Measurements from ENCODE around the gene STIL.
"Not testable (repeated sequence)": the region's sequence is repeated elsewhere in the genome, so short reads cannot be mapped to it uniquely, and the experiment has no call there.

Gene STIL

DNA sequence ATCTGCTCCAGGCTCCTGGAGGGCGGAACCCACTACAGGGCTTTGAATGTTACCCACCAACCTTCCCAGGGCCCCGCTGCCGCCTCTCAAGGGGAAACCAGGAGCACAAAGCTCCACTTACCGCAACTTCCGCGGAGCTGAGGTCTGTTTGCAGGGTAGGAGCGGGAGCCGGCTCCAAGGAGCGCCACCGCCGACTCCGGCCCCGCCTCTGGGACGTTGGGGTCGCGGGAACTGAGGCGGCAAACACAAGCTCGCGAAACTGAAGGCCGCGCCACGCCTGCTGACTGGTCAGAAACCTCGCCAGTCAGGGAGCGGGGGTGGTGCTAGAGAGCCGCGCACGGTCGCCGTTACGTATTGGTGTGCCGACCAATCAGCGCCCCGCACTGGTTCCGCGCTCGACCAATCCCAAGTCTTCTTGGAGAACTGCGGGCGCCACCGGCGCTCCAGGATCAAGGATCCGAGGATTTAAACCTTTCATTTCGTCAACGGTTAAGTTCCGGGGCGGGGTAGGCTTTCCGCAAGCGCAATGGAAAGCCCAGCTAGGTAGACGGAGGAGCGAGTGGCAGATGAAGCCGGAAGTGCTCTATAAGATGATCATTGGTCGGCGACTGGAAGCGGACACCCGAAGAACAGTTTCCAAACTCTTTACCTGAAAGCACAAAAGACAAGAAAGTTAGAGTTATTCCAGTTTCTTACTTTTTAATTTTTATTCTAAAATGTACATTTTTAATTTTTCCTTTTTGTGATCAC, at the start of gene STIL:
Gene STIL (minus strand): TSS at position 233 of the 750 bp plus-strand sequence. CDS start 3,828 bp downstream, outside the sequence.
- peak; percentile 98 for ATAC-seq

DNA sequence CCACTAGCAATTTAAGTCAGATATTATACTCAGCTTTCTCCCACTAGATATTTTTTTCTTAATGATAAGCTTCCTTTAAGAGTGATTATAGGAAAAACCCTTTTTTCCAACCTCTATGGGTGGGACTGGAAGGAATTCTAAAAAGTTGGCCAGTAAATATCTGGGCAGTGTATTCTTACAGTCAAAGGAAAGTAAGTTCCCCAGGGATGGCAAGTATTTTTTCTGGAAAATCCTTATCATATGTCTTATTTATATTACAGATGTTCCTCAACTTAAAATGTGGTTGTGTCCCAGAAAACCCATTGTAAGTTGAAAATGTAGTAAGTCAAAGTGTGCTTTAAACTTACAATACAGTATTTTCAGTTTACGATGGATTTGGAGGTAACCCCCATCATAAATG, 48.9 kb upstream of the STIL start:
- no peak for ATAC-seq

DNA sequence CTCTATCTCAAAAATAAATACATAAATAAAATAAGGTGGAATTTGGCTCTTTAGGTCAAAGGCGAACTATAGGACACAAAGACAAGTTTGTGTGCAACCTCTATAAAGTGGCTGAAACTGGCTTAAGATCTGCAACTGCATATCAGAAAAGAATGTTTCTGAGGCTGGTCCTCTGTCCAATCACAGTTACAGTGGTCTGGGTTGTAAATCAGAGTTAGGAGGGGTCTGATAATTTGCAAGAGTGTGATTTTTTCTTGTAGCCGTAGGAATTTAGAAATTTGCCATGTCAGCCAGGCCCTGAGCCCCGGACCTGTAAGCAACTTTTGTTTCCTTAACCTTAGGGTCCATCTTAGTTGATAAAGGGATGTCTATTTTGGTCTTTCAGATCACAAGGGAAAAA, 47.4 kb upstream of the STIL start:
- ATAC-seq = no peak

DNA sequence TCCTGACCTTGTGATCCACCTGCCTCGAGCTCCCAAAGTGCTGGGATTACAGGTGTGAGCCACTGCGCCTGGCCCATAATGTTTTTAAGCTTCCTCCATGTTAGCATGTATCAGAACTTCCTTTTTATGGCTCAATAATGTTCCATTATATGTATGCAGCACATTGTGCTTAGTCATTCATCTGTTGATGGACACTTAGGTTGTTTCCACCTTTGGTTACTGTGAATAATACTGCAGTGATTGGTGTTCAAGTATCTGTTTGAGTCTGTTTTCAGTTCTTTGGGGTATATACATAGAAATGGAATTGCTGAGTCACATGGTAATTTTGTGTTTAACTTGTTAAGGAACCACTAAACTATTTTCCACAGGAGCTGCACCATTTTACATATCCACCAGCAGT, 37.4 kb upstream of the STIL start:
- peak; percentile 100 for ATAC-seq

DNA sequence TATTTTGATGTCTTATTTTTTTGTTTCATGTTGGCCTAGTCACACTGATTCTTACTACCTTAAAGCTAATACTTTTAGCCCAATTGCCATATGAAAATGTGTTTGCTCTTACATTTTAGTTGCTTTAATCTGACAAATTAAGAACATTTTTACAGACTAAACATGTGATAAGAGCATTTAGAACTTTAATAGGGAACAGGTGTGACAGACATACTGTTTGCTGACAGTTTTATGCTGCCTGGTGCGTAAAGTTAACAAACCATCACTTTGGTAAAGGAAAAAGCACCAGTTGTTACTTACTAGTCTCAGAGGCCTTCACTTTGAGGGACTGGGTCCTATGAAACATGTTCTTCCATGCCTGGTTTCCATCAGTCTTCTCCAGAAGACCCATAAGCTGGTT, 34.3 kb upstream of the STIL start:
- ATAC-seq = no peak

DNA sequence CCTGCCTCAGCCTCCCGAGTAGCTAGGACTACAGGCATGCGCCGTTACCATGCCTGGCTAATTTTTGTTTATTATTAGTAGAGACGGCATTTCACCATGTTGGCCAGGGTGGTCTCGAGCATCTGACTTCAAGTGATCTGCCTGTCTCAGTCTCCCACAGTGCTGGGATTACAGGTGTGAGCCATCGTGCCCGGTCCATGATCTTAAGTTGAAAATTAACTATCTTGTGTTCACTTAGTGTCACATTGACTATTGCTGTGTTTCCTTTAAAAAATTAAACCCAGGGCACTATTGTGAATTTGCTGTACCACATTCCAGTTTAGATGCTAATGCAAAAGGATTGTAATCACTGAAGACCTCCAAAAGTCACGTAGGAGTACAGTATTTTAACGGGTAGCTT, 33.8 kb upstream of the STIL start:
- ATAC-seq = no peak

DNA sequence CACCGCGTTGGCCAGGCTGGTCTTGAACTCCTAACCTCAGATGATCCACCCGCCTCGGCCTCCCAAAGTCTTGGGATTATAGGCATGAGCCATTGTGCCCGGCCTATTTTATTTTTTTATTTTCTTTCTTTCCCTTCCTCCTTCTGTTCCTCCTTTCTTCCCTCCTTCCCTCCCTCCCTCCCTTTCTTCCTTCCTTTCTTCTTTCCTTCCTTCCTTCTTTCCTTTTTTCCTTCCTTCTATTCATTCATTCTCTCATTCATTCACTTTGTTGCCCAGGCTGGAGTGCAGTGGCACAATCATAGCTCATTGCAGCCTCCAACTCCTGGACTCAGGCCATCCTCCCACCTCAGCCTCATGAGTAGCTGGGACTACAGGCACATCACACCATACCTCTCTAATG, 33.0 kb upstream of the STIL start:
- not testable (repeated sequence) for ATAC-seq

DNA sequence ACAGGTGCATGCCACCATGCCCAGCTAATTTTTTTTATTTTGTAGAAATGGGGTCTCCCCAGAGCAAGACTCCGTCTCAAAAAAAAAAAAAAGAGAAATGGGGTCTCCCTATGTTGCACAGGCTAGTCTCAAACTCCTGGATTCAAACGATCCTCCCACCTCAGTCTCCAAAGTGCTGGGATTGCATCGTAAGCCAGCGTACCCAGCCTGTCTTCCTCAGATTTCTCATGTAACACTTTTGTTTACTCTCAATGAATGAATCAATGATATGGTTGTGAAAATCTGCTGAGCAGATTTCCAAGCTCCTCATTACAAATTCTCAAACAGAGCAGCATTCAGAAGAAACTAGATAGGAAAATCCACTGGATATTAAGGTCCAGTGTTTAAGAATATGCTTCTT, 26.3 kb upstream of the STIL start:
- no peak for ATAC-seq

DNA sequence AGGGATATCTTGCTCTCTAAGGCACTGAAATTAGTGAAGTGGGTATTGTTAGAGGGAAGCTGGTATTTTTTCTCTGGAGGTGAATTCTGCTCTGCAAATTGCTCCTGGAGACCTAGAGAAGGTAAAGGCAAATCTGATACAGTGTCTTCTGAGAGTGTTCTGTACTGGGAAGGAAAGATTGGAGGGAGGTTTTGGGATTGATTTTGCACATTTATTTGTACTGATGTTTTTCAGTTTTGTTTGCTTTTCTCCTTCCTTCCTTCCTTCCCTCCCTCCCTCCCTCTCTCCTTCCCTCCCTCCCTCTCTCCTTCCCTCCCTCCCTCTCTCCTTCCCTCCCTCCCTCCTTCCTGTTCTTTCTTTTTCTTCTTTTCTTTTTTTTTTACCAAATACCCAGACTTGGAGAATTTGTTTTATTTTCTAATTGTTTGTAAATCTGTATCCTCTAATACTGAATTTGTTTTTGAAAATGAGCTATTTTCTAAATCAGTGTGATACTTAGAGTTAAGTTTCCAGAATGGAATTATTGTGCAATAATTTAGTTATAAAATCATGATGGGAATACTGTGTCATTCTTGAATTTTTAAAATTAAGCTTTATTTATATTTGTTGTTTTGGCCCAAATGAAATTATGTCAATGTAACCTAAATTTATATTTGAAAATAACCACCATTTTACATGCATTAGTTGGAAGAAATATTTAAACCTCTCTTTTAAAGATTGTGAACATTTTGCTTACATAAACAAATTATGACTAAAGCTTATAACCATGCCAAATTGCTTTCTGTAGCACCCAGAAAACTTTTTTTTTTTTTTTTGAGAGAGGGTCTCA, 24.5 kb upstream of the STIL start:
- no peak for ATAC-seq

DNA sequence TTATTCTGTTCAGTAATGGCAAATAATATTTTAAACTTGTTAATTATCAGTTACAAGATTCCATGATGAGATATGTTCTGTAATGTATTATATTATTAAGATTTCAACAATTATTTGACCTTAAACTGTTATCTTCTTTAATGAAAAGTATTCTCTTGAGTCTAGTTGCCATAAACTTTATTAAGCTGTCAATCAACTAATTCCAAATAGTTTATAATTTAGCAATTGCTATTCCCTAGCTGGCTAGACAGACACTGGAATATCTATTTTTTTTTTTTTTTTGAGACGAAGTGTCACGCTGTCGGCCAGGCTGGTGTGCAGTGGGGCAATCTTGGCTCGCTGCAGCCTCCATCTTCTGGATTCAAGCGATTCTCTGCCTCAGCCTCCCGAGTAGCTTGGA, 23.4 kb upstream of the STIL start:
- no peak for ATAC-seq

DNA sequence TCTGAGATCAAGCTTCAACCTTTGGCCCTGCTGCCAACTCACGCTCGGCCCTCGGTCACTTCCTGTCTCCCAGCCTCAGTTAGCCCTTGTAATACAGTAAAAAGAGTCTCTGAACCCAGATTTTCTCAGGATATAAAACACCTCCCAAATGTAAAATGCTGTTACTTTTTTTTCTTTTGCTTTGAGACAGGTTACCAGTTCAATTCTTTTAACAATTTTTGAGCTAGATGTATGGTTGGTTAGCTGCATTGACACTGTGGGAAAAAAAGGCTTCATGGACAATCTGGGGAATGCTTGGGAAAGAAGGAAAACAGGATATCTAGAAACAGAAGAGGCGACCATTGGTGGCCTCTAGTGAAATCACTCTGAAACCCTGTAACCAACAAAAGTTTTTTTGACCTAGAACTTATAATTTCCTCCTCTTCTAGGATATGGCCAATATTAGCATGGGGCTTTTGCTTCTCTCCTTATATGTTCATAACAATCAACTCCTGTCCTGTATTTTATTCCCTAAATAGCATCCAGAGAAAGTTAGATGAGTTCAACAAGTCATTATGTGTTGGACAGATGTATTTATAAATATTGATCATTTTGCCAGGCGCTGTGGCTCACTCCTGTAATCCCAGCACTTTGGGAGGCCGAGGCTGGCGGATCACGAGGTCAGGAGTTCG, 21.0 kb upstream of the STIL start:
- ATAC-seq = no peak

DNA sequence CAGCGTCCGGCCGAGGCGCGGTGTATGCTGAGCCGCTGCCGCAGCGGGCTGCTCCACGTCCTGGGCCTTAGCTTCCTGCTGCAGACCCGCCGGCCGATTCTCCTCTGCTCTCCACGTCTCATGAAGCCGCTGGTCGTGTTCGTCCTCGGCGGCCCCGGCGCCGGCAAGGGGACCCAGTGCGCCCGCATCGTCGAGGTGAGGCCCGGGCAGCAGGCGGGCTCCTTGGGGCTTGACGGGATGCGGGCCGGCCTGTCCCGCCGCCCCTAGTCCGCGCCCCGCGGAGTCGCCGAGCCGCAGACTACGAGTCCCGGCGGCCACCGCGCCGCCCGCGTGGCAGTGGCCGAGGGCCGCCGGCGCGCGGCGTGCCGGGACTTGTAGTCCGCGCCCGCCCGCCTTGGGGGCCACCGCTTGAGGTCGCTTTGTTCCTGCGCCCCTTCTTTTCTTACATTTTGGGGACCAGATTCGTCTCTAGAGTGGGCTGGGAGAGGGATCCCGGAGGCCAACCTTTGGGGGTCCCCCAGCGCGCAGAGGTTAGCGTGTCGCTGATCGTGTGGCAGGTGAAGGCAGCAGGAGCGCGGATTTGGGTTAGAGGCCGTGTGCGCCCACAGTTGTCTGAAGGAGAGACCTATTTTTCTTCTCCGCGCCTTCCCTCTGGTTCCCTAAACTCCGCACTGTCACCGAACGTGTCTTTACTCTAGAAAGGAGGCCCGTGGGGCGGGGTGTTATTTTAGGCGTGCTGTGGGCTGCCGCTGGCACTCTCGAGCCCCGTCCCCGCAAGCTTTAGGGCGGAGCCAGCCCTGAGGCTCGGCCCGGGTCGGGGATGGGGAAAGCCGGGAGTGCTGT, 20.2 kb upstream of the STIL start:
- peak; percentile 90 to 92 for ATAC-seq

DNA sequence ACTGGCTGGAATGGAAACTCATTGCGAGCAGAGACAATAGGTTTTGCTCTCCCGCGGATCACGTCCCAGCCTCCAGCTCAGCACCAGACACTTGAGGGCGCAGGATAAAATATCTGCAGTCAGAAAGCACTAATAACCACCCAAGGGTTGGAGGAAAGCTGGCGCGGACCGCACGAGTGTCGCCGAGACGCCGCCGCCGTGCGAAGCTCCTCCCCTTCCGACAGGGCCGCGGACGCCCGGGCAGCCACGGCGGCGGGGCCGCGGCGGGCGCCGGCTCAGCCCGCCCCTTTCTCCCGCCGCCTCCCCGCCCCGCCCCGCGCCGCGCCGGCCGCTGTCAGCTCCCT, 19.6 kb upstream of the STIL start, which contains the start of gene CMPK1:
Gene CMPK1 (plus strand): TSS at position 213 of the 344 bp plus-strand sequence. CDS start 156 bp downstream, outside the sequence.
- peak; percentile 75 to 78 for ATAC-seq

DNA sequence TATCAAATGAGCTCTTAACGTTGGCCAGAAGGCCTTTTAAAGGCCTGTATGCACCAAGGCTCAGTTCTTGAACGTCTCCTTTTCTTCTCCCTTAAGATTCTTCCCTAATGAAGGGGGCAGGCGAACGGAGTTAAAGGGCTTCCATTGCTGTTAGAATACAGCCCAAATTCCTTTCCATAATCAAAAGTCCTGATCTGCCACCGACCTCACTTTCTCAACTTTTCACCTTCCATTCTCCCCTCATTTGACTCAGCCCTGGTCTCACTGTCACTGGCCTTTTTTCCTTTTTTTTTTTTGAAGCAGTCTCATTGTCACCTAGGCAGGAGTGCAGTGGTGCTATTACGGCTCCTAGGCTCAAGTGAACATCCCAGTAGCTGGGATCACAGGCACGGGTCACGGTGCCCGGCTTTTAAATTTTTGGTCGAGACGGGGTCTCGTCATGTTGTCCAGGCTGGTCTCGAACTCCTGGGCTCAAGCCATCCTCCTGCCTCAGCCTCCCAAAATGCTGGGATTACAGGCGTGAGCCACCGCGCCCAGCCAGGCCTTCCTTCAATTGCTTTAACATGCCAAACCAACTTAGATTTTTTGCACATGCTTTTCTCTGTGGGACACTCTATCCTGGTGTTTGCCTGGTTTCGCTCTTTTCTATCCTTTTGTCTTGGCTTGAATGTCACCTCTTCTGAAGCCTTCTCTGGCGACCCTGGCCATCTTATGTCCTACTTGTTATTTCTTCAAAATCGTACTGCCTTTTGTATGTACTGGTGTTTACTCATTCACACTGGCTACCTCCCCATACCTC, 19.0 kb upstream of the STIL start:
- no peak for ATAC-seq

DNA sequence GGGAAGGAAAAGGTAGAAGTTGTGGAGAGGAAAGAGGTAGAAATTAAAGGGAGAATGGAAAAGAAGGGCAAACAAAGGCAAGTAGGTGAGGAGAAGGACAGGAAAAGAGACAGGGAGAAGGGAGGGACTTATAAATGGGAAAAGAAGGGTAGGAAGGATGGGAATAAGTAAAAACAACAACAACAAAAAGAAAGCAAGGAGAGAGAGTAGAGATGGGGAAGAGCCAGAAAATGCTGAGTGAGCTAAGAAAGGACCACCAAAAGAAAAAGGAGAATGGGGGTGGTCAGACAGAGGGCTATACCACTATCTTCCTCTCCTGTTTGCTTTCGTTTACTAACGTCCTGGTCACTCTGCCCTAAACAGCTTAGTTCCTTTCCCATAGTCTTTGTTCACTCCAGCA, 17.9 kb upstream of the STIL start:
- ATAC-seq = no peak

DNA sequence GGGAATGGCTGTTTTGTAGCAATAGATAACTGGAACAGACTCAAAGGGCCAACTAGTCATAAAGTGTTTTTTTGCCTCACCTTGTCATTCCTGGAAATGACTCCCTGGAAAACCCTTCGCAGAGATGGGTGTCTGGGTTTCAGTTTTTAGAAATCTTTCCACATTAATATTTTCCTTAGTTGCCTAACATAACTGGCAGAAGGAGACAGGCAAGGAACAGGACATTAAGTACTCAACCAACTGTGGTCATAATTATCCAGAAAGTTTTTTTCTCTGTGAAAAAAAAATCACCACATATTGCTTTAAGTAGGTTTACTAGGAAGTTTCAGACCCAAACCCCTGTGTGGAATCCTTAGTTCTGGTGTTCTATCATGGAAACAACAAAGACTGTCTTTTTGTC, 16.3 kb upstream of the STIL start:
- ATAC-seq = no peak

DNA sequence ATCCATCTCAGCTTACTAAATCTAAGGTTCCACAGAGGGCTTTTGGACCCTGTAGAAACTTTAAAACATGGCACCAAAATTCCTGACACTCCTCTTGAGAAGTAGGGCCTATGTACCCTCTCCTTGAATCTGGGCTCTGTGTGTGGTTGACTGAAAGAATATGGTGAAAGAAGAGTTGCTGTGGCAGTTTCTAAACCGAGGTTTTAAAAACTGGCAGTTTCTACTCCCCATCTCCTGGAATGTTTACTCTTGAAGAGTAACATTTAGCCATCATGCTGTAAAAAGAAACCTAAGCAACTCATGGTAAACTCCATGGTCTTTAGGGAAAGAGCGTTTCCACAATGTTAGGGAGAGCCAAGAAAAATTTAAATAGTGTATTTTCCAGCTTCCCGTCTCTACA, 15.0 kb upstream of the STIL start:
- ATAC-seq = no peak

DNA sequence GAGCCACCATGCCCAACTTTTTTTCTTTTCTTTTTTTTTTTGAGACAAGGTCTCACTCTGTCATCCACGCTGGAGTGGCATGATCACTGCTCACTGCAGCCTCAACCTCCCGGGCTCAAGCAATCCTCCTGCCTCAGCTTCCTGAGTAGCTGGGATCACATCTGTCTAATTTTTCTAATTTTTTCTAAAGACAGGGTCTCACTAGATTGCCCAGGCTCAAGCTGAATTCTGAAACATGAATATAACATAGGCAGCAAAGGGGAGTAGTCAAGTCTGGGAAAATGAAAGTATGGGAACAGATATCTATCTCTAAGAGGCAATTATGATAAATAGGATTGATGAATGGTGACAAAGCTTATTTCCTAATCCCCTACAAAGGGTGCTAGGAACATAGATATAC, 12.3 kb upstream of the STIL start:
- no peak for ATAC-seq

DNA sequence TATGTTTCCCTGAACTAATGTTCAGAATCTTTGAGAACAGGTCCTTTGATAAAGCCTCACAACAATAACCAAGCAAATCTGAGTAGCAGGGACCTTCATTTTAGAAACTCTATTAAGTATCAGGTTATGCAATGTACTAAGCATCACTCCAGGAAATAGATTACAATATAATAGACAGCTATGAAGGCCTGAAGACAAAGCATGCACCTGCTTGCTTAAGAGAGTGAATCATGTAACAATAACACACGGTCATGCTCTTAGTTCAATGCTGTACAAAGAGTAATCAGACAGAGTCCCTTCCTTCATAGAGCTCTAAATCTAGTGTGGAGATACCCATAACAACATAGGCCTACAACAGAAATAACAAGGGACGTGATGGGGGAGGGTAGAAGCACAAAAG, 11.6 kb upstream of the STIL start:
- ATAC-seq = no peak

DNA sequence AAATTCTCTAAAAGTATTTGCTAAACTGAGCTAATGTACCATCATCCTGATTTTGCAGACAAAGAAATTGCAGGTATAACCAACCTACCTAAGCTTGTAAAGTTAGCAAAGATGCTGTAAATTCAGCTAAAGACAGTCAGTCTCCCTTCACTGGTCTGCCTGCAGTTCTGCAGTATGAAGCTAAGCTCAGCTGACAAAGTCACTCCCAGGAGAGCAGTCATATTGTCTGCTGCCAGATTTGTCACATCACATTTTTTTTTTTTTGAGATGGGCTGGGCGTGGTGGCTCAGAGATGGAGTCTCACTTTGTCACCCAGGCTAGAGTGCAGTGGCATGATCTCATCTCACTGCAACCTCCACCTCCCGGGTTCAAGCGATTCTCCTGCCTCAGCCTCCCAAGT, 10.7 kb upstream of the STIL start:
- ATAC-seq = no peak

DNA sequence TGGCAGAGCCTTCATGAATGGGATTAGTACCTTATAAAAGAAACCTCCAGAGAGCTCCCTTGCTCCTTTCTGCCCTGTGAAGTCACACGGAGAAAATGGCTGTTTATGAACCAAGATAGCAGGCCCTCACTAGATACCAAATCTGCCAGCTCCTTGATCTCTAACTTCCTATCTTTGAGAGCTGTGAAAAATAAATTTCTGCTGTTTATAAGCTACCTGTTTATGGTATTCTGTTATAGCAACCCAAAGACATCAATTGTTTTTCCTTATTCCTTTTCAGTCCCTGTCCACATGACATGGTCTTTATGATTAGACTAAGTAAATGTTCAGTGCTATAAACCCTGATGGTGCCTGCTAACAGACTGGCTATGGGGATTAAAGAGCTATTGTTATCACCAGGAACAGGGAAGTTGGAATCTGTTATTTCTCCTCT, 9.7 kb upstream of the STIL start:
- no peak for ATAC-seq

DNA sequence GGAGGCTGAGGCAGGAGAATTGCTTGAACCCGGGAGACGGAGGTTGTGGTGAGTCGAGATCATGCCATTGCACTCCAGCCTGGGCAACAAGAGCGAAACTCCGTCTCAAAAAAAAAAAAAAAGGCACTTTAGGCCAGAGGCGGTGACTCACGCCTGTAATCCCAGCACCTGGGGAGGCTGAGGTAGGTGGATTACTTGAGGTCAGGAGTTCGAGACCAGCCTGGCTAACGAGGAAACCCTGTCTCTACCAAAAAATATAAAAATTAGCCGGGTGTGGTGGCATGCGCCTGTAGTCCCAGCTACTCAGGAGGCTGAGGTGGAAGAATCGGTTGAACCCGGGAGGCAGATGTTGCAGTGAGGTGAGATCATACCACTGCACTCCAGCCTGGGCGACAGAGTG, 6.0 kb upstream of the STIL start:
- not testable (repeated sequence) for ATAC-seq
